ENCODE results near the gene MRPL27.
A peak's percentile ranks its signal among the peaks of the same experiment; 100 is the strongest.

The MRPL27 gene

DNA sequence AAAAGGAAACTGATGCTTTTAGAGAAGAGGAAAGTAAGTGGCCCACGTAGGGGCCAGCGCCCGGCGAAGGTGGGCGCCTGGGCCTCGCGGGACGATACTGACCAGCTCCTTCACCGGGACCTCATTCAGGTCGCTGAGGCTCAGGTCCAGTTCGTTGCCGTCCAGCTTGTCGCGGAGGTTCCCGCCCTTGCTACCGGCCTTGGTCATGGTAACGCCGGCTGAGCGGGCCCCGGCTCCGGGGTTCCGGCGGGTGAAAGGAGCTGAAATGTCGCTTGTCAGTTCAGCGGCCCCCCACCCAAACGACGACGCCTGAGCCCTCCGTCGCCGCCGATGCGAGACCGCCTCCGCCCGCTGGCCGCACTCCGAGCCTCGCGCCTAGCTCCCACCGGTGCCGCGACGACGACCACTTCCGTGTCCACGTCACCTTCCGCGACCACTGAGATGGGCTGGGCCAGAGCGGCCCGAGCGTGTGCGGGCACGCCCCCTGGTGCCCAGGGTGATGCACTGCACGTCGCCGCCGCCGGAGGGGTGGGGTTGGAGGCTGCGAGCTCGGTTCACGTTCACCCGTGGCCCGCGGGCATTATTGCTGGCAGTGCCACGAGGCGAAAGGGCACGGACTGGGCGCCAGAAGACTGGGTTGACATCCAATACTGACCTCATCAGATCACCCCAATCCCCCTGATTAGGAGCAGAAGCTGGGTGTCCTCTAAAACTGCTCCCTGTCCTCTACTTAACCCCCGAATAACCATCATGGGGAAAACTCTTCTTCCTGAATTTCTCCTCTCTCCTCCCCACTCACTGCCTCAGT lies 24.3 kb upstream of the MRPL27 start, which contains the start of gene LRRC59:
TSS of gene LRRC59 (minus strand) at position 413 of the 808 bp plus-strand sequence. CDS start at position 207, 206 bp downstream.
- no peaks in the 10 kb centered on the region for H3K4me1 ChIP-seq
- H3K4me3 ChIP-seq (ENCODE audit: low read depth, low read length): peak within 1 kb of the TSS; percentile 98
- TF ChIP-seq, protein P1, sequence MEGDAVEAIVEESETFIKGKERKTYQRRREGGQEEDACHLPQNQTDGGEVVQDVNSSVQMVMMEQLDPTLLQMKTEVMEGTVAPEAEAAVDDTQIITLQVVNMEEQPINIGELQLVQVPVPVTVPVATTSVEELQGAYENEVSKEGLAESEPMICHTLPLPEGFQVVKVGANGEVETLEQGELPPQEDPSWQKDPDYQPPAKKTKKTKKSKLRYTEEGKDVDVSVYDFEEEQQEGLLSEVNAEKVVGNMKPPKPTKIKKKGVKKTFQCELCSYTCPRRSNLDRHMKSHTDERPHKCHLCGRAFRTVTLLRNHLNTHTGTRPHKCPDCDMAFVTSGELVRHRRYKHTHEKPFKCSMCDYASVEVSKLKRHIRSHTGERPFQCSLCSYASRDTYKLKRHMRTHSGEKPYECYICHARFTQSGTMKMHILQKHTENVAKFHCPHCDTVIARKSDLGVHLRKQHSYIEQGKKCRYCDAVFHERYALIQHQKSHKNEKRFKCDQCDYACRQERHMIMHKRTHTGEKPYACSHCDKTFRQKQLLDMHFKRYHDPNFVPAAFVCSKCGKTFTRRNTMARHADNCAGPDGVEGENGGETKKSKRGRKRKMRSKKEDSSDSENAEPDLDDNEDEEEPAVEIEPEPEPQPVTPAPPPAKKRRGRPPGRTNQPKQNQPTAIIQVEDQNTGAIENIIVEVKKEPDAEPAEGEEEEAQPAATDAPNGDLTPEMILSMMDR (IDR thresholded peaks at IDR 0.05; ENCODE audit: low read depth, low read length): peak; percentile 79
- H3K9me3 ChIP-seq: no peaks in the 10 kb centered on the region
- H3K36me3 ChIP-seq: peaks cover 23% of the 10 kb centered on the region
- DNase-seq: peak; percentile 93
- no peaks in the 10 kb centered on the region for H3K27me3 ChIP-seq

DNA sequence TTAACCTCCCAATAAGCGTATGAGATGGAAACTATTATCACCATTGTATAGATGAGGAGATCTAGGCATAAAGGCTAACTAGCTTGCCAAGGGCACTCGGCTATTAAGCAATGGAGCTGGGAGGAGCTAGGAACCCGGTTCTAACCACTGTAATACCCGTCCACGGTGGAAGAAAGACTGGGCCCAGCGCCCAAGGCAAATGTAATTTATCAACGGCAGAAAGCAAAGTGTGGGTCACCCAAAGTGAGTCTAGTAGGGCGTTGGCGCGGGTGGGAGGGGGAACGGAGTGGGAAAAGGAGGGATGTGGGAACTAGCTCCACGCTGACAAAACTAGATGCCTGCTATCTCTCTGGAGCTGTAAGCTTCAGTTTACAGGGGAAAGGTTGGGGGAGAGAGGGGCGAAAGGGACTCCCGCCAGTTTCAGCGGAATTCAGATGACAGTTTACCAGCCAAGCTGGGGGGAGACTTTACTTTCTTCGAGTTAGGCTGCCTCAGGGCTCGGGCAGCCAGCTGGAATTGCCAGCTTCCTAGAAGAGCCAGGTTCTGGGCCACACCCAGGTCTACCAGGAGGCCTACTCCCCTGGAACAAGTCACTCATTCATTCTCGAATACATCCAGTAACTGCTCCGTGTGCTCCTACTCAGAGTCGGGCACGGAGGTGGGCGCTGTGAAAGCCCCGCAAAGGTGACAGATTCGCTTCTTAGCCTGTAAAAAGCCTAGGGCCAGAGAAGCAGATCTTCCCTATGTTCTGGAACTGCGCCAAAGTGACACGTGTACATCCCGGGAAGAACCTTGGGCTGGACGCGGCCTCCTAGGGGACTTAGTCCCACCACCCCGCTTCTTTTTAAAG lies 23.5 kb upstream of the MRPL27 start:
- no peaks in the 10 kb centered on the region for H3K27me3 ChIP-seq
- peak overlapping the region; percentile 98 for H3K4me3 ChIP-seq (ENCODE audit: low read depth, low read length)
- DNase-seq: peak; percentile 43
- TF ChIP-seq, protein P1 (IDR thresholded peaks at IDR 0.05; ENCODE audit: low read depth, low read length): no peak
- no peaks in the 10 kb centered on the region for H3K4me1 ChIP-seq
- H3K36me3 ChIP-seq: peaks cover 31% of the 10 kb centered on the region
- H3K9me3 ChIP-seq: no peaks in the 10 kb centered on the region

DNA sequence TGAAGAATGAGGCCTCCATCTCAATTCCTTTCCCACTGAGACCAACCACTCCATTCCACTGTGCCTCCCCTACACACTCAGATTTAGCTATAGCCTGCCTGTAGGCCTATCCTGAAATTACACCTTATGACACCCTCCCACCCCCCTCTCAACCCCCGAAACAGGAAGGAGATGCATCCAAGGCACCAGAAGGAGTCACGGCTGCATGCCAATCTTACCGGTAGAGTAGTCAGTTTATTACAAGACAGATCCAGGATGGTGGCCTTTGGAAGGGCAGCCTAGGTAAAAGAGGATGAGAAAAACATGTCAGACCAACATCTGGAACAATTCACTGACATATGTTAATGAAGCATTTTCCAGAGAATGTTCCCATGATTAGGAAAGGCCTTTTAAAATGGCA lies 21.7 kb upstream of the MRPL27 start:
- Histone ChIP-seq H3K9me3 (no peaks in the 10 kb centered on the region), H3K4me1 (no peaks in the 10 kb centered on the region), H3K27me3 (no peaks in the 10 kb centered on the region), H3K36me3 (peaks cover 49% of the 10 kb centered on the region), H3K4me3 (ENCODE audit: low read depth, low read length) (no peak overlapping the region)
- TF ChIP-seq, protein P1 (IDR thresholded peaks at IDR 0.05; ENCODE audit: low read depth, low read length): no peak
- DNase-seq: no peak

GRCh38 chr17:50393700-50394099 lies 20.7 kb upstream of the MRPL27 start:
- H3K4me1 ChIP-seq: no peaks in the 10 kb centered on the region
- DNase-seq: no peak
- no peaks in the 10 kb centered on the region for H3K27me3 ChIP-seq
- TF ChIP-seq, protein P1 (IDR thresholded peaks at IDR 0.05; ENCODE audit: low read depth, low read length): no peak
- peaks cover 59% of the 10 kb centered on the region for H3K36me3 ChIP-seq
- no peak overlapping the region for H3K4me3 ChIP-seq (ENCODE audit: low read depth, low read length)
- no peaks in the 10 kb centered on the region for H3K9me3 ChIP-seq

- Histone ChIP-seq H3K36me3 (peaks cover 70% of the 10 kb centered on the region), H3K27me3 (no peaks in the 10 kb centered on the region), H3K9me3 (no peaks in the 10 kb centered on the region), H3K4me1 (no peaks in the 10 kb centered on the region), H3K4me3 (ENCODE audit: low read depth, low read length) (no peak overlapping the region)
- TF ChIP-seq, protein P1 (IDR thresholded peaks at IDR 0.05; ENCODE audit: low read depth, low read length): no peak
- DNase-seq: no peak
These were observed 19.6 kb upstream of the MRPL27 start for GRCh38 chr17:50392621-50393020.

Measured in BE2C (cell line).